HG03432 (cell line): ENCODE results near the gene OCA2.
"Not testable (repeated sequence)": the region's sequence is repeated elsewhere in the genome, so short reads cannot be mapped to it uniquely, and the experiment has no call there.

Source experiments
- ATAC-seq: cut with Tn5 transposase; IDR thresholded peaks from one replicate; pipeline ENCODE4 v1.9.1; 2021; ENCODE audit warnings: mild to moderate bottlenecking, moderate library complexity; ENCODE audit not compliant: unreplicated experiment

OCA2 gene

GRCh38 chr15:28121577-28121976 lies 22.5 kb upstream of the OCA2 start:
- not testable (repeated sequence) for ATAC-seq

- ATAC-seq: no peak
These were observed 21.2 kb upstream of the OCA2 start for GRCh38 chr15:28120359-28120640.

- no peak for ATAC-seq
These were observed 19.4 kb upstream of the OCA2 start for GRCh38 chr15:28118531-28118930.

- ATAC-seq: no peak
These were observed 19.0 kb upstream of the OCA2 start for GRCh38 chr15:28118083-28118482.

GRCh38 chr15:28117432-28117990 lies 18.4 kb upstream of the OCA2 start:
- no peak for ATAC-seq

GRCh38 chr15:28116521-28117431 lies 17.7 kb upstream of the OCA2 start:
- ATAC-seq: no peak

GRCh38 chr15:28115871-28116270 lies 16.8 kb upstream of the OCA2 start:
- ATAC-seq: no peak

- no peak for ATAC-seq
These were observed 15.9 kb upstream of the OCA2 start for GRCh38 chr15:28114721-28115622.

GRCh38 chr15:28114114-28114455 lies 15.0 kb upstream of the OCA2 start:
- no peak for ATAC-seq

GRCh38 chr15:28113394-28114113 lies 14.4 kb upstream of the OCA2 start:
- no peak for ATAC-seq

- ATAC-seq: no peak
These were observed 13.8 kb upstream of the OCA2 start for GRCh38 chr15:28112962-28113361.

- no peak for ATAC-seq
These were observed 13.1 kb upstream of the OCA2 start for GRCh38 chr15:28112101-28112760.

GRCh38 chr15:28111543-28111942 lies 12.4 kb upstream of the OCA2 start:
- ATAC-seq: no peak

- ATAC-seq: no peak
These were observed 11.4 kb upstream of the OCA2 start for GRCh38 chr15:28110481-28110881.

GRCh38 chr15:28109626-28110455 lies 10.7 kb upstream of the OCA2 start:
- no peak for ATAC-seq

- no peak for ATAC-seq
These were observed 8.8 kb upstream of the OCA2 start for GRCh38 chr15:28107904-28108275.

- no peak for ATAC-seq
These were observed 8.2 kb upstream of the OCA2 start for GRCh38 chr15:28107111-28107903.

GRCh38 chr15:28106294-28107110 lies 7.4 kb upstream of the OCA2 start:
- no peak for ATAC-seq
